GOT3 (cell line): ENCODE results near the gene UNC93A.
"Not testable (repeated sequence)": the region's sequence is repeated elsewhere in the genome, so short reads cannot be mapped to it uniquely, and the experiment has no call there.

Experiments used
- DNase-seq: peaks from one replicate; lab custom pipeline; 2025; ENCODE audit warnings: mixed read lengths; lab: John Stamatoyannopoulos, UW

Gene UNC93A

DNA sequence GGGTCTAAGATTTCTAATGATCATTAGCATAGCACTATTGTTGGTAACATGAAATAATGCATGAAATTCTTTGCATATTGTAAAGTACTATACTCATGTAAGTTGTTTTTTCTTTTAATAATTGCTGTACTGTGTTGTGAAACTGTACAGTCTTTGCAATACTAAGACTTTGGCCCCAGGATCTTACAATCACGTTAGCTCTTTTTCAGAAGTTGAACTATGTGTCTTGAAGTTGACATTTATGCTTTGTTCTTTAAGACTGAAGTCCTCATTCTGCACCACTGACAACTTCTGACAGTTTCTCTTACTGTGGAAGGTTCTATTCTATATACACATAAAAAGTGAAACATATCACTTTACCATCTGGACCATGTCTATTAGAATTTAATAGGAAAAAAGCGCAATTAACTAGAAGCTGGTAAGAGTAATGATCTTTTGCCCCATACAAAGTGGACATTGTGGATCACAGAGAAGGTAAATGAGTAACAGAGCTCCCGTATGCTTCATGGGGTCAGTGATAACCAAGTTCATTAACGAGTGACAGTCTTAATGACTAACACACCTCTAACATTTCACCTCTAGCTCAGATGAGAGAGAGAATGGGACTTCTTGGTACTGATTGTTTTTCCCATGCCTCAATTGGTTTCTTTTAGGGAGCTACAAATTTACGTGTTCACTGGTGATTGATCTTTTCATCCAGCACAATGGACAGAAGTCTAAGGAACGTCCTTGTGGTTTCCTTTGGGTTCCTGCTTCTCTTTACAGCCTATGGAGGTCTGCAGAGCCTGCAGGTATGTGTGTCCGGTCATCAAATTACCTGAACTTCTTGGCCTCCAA is at the start of gene UNC93A:
Gene UNC93A (plus strand): TSS at position 530 of the 837 bp plus-strand sequence. CDS start 175 bp downstream, at position 705.
- DNase-seq = no peak

- DNase-seq = not testable (repeated sequence)
These were observed 49.6 kb upstream of the UNC93A start for GRCh38 chr6:167241321-167242134.

DNA sequence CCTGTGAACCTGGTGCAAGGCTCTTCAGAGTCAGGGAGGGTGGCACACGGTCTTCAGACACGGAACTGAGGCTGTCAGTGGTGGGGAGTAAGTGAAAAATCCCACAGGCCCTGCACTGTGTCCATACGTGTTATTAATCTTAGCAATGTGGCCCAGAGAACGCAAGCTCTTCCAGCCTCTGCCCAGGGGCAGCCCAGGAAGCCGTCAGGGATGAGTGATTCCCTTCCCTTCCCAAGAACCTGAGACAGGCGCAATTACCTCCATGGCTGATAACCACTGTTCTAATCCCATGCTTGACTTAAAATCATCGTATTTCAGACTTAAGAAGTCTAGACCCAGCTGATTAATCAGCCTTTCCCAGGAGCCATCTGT is 49.0 kb upstream of the UNC93A start:
- DNase-seq = not testable (repeated sequence)

DNA sequence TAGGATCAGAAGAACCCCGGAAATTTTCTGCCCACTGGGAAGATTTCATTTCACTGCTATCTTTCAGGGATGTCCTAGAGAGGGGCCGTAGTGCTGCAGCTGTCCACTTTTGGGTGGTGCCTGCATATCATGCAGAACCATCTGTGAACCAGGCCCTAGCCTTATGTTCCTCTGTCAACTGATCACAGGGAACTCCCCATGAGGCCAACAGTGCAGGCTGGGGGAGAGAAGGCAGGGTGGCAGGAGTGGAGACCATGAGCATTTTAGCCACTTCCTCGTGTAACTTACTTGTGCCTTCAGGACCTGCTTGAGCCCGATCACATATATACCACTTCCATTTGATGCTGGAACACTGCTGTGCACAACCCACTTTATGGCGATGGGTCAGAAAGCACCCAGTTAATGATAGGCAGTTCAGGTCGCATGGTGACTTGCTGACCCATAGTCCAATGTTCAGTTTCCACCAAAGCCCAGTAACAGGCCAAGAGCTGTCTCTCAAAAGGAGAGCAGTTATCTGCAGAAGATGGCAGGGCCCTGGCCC is 48.5 kb upstream of the UNC93A start:
- DNase-seq = not testable (repeated sequence)

GRCh38 chr6:167244064-167244960 is 46.8 kb upstream of the UNC93A start:
- no peak for DNase-seq

DNA sequence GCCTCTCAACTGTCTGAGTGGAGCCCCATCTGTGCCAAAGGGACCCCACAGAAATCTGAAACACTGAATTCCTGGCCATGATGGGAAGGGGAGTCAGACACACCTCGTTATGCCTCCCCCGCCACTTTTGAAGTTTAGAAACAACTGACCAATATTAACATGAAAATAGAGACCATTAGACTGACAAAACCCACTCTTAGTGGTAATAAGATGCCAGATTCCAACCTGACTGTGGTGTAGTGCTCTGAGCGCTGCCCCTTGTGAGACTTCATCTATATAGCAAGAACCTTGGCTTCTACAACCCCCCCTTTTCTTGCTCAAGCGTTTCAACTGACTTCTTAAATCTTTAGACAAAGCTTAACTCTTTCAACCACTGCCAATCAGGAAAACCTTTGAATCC is 46.1 kb upstream of the UNC93A start:
- DNase-seq = no peak

DNA sequence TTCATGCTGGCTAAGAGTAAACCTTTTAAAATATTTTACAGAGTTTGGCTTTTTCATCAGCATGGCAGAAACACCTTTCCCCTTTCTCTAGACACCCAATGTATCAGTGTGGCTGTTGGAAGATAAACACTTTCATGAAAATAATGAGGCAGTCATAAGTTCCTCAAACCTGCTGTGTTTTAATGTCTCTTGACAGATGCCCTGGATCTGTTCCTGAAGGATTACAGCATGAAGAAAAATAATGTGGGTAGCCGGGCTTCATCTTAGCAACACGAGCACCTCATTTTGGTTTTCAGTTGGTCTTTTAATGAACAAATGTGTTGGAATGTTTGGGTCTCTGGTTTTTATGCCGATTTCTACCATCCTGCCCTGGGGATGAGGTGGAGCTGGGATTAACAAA is 45.5 kb upstream of the UNC93A start:
- DNase-seq = no peak

DNA sequence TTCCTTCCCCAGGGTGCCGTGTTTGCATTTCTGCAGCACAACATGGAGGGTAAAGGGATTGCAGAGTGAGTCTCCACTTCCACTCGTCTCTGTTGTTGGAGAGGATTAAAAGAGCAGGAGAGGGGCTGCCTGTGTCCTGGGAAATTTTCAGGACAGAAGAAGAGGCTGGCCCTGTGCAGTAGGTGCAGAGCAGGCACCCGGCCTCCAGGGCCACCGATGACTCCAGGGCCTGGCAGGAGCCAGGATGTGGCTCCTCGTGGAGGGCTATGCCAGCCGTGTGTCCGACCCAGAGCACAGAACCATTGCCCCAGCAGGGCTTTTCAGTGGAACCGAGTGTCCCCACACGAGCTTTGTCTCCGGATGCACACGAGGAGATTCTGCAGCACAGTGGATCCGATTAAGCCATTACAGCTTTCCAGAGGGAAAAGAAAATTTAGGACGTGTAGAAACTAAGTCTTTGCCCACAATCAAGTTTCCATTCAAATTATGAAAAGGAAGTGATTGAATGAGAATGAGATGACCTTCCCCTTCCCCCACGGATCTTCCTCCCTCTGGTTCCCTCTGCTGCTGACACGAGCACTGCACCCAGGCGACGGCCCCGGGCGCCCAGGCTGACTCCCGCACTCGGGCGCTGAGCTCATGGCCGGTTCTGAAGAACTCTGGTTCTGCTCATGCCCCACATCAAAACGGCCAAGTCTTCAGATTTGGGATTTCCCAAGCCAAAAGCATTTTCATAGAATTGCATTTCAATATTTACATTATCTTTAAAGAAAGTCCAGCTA is 43.1 kb upstream of the UNC93A start:
- DNase-seq = no peak

DNA sequence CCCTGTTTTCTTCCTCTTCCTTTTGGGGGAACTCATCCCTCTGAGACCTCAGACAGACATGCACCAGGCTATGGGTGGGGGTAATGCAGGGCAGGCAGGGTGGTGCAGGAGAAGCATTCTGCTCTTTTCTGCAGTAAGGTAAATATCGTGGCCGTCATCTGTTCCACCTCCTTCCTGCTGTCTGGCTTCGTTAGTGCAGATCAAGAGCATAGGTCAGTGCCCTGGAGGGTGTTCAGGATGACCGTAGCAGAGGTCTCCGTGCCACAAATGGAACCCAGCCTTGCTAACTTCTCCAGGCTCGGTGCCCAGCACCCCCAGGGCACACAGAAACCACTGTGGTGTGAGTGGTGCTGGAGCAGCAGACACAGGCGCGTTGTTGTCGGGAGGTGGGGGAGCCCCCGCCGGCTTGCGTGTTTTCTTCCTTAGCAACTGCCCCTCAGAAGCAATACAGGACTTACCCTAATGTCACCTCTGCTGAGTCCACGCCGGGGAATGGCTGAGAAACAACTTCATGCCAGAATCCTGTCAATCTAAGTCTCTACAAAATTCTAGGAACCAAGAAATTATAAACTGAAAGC is 42.1 kb upstream of the UNC93A start:
- DNase-seq = not testable (repeated sequence)

- DNase-seq = no peak
These were observed 38.8 kb upstream of the UNC93A start for GRCh38 chr6:167252271-167252670.

- no peak for DNase-seq
These were observed 35.1 kb upstream of the UNC93A start for GRCh38 chr6:167255918-167256553.

DNA sequence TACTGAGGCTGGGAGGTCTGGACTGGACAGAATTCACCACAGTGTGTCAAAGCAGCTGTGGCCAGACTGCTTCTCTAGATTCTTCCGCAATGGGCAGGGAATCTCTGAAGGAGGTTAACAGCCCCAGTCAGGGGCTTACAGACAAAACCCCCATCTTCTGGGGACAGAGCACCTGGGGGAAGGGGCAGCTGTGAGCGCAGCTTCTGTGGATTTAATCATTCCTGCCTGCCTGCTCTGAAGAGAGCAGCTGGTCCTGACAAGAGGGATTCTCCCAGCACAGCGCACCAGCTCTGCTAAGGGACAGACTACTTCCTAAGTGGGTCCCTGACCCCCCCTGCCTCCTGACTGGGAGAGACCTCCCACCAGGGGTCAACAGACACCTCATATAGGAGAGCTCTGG is 32.5 kb upstream of the UNC93A start:
- DNase-seq = no peak

- DNase-seq = not testable (repeated sequence)
These were observed 24.9 kb upstream of the UNC93A start for GRCh38 chr6:167266057-167266829.

GRCh38 chr6:167266830-167267555 is 24.1 kb upstream of the UNC93A start:
- DNase-seq = no peak

DNA sequence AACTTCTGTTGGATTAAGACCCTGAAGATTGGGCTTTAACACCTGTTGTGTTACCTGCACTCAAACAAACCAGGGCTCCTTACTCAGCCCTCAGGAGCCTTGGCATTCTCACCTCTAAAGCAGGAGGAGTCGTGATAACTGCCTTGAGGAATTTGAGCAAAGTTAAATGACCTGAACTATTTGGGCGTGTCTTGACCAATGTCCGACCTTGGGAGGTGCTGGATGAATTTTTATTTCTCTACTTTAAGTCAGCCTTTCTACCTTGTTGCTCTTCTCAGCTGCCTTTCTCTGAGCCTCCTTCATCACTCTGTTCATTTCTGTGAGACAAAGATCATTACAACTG is 23.6 kb upstream of the UNC93A start:
- DNase-seq = not testable (repeated sequence)

DNA sequence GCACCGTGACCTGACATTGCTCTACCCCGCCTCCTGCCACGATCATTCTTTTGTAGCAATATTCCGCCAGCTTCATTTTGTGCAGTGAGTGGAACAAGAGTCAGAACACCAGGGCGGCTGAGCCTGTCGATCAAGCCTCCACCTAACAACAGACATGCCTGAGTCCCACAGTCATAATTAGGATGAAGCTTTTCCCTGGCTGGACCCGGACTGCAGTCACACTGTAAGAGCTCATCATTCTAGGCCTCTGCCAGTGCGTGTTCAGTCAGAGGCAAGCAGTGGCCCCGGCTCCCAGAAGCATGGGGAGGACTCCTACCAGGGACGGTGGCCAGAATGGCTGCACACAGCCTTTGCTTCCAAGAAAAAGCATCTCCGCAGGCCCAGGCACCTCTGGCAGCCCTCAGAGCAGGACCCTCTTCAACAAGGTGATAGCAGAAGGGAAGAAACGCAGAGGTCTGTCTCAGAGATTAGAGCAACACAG is 23.2 kb upstream of the UNC93A start:
- no peak for DNase-seq

GRCh38 chr6:167268683-167269280 is 22.3 kb upstream of the UNC93A start:
- DNase-seq = no peak
